ENCODE data around the gene CLIC4.
"Not testable (repeated sequence)": the region's sequence is repeated elsewhere in the genome, so short reads cannot be mapped to it uniquely, and the experiment has no call there.

The CLIC4 gene

DNA sequence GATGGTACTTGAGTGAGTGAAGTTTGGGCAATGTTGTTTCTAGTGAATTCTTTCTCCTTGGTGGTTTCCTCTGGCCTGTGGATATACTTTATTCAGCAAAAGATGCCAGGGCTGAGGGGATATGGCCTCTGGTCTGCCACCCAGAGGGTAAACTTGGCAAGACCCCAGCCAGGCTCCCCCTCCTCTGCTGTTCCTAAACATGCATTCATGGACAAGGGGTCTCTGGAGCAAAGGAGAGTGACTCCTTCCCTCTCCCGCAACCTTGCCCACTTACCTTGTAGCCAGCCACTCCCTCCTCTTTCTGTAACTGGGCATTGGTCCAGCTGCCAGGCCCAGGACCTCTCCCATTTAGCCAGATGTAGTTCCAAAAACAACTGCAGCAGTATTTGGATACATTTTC lies 141.0 kb downstream of the CLIC4 start:
- DNase-seq: no peak

- DNase-seq: no peak
These were observed 143.1 kb downstream of the CLIC4 start for GRCh38 chr1:24888061-24888970.

DNA sequence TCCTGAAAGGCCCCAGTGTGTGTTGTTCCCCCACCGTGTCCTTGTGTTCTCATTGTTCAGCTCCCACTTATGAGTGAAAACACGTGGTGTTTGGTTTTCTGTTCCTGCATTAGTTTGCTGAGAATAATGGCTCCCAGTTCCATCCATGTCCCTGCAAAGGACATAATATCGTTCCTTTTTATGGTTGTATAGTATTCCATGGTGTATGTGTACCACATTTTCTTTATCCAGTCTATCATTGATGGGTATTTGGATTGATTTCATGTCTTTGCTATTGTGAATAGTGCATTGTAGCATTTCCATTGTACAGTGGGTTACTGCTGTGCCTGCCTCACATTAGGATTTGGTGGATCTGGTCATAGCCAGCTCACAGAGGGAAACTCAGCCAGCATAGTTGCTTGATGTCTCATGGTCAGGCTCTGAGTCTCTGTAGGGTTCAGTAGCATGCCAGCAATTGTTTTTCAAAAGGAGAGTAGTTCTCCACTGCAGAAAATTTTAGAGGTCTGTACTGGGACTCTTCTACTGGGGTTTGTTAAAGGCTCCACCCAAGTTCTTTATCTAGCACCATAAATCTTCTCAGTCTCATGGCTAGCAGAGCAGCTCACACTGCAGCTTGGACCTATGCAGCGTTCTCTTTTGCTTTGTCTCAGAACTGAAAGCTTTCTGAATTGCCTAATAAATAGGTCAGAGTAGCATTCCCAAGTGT lies 143.9 kb downstream of the CLIC4 start:
- DNase-seq: no peak

GRCh38 chr1:24890887-24891286 lies 145.6 kb downstream of the CLIC4 start:
- no peak for DNase-seq

DNA sequence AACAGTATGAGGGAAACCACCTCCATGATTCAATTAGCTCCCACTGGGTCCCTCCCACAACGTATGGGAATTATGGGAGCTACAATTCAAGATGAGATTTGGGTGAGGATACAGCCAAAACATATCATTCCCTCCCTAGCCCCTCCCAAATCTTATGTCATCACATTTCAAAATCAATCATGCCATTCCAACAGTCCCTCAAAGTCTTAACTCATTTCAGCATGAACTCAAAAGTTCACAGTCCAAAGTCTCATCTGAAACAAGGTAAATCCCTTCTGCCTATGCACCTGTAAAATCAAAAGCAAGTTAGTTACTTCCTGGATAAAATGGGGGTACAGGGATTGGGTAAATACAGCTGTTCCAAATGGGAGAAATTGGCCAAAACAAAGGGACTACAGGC lies 146.1 kb downstream of the CLIC4 start:
- not testable (repeated sequence) for DNase-seq

DNA sequence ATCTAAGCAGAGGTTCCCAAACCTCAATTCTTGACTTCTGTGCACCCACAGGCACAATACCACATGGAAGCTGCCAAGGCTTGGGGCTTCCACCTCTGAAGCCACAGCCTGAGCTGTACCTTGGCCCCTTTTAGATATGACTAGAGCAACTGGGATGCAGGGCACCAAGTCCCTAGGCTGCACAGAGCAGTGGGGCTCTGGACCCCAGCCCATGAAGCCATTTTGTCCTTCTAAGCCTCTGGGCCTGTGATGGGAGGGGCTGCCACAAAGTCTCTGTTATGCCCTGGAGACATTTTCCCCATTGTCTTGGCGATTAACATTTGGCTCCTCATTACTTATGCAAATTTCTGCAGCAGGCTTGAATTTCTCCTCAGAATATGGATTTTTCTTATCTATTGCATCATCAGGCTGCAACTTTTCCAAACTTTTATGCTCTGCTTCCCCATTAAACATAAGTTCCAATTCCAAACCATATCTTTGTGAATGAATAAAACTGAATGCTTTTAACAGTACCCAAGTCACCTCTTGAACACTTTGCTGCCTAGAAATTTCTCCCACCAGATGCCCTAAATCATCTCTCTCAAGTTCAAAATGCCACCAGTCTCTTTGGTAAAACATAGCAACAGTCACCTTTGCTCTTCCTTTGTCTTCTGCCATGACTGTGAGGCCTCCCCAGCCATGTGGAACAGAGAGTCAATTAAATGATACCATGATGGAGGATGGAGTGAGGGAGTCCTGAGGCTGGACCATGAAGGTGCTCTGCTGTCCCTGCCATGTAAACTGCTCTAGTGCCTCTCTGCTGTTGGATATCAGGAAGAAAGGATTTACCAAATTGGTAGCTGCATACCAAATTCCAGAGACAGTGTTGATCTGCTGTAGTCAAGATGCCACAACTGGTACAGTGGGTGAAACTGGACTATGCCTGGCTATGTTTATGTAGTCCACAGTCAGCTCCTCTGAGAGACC lies 147.2 kb downstream of the CLIC4 start:
- no peak for DNase-seq

GRCh38 chr1:24893431-24893830 lies 148.2 kb downstream of the CLIC4 start:
- DNase-seq: no peak

Measured in NCI-H1417 (cell line).